ENCODE measurements around the gene TXNRD2. TPM values are rescaled to one million over a fixed set of nuclear protein-coding genes. Genes with fewer than 3 reads are reported as not detected.

Gene TXNRD2
- total RNA-seq, 2 experiments from 2014 or later = 24.7 to 28.9 TPM

GRCh38 chr22:19986410-19987341 lies 45.1 kb upstream of the TXNRD2 start:
- CTCF ChIA-PET (ENCODE audit: unreplicated experiment) = no interaction called here
- BruUV-seq (replicated peaks) = no TSS peak

GRCh38 chr22:19986011-19986409 lies 44.4 kb upstream of the TXNRD2 start:
- H3K4me2 ChIP-seq (ENCODE audit: low read length) = no peak overlapping the region
- H3K9me2 ChIP-seq (ENCODE audit: insufficient read depth, low read length) = no peaks in the 10 kb centered on the region
- no peak for DNase-seq (ENCODE audit: low spot score)
- no peak overlapping the region for H3K4me3 ChIP-seq (ENCODE audit: low read depth, low read length, poor library complexity, severe bottlenecking)
- H3K36me3 ChIP-seq (ENCODE audit: insufficient read depth, low read length) = no peaks in the 10 kb centered on the region
- TF ChIP-seq EZH2phosphoT487 (IDR thresholded peaks at IDR 0.05; ENCODE audit: borderline replicate concordance, low read depth, low read length) = no peak
- TF ChIP-seq CTCF (conservative IDR thresholded peaks at IDR 0.05; ENCODE audit: low read length) = no peak
- H3K79me2 ChIP-seq (ENCODE audit: insufficient read depth, low read depth, low read length) = no peaks in the 10 kb centered on the region
- no peak overlapping the region for H3K27ac ChIP-seq (ENCODE audit: low read depth, low read length, poor library complexity, severe bottlenecking)
- ChIA-PET POLR2A (no interaction called here), CTCF (ENCODE audit: unreplicated experiment) (no interaction called here)
- H3K9me3 ChIP-seq (ENCODE audit: low read length) = no peaks in the 10 kb centered on the region
- no TSS peak for BruUV-seq (replicated peaks)
- intact Hi-C loops (cut with micrococcal nuclease; ENCODE audit: unreplicated experiment) = no loop called here
- H3K4me1 ChIP-seq (ENCODE audit: insufficient read depth, low read length, poor library complexity, severe bottlenecking) = peaks cover 8% of the 10 kb centered on the region
- no peaks in the 10 kb centered on the region for H4K20me1 ChIP-seq (ENCODE audit: insufficient read depth, low read length)
- H2AFZ ChIP-seq (ENCODE audit: low read length) = no peak overlapping the region

More at GRCh38 chr22:19986410-19987341, 45.1 kb upstream of the TXNRD2 start:
- intact Hi-C loops (cut with micrococcal nuclease; ENCODE audit: unreplicated experiment) = no loop called here
- peak overlapping the region; percentile 62; the same call in 1 of the 2 replicates for H2AFZ ChIP-seq (ENCODE audit: low read length)
- TF ChIP-seq EZH2phosphoT487 (IDR thresholded peaks at IDR 0.05; ENCODE audit: borderline replicate concordance, low read depth, low read length) (no peak), CTCF (conservative IDR thresholded peaks at IDR 0.05; ENCODE audit: low read length) (no peak)
- H3K9me2 ChIP-seq (ENCODE audit: insufficient read depth, low read length) = no peaks in the 10 kb centered on the region
- H3K9me3 ChIP-seq (ENCODE audit: low read length) = no peaks in the 10 kb centered on the region
- H3K27ac ChIP-seq (ENCODE audit: low read depth, low read length, poor library complexity, severe bottlenecking) = no peak overlapping the region
- DNase-seq (ENCODE audit: low spot score) = peak; percentile 79
- H3K4me1 ChIP-seq (ENCODE audit: insufficient read depth, low read length, poor library complexity, severe bottlenecking) = peaks cover 8% of the 10 kb centered on the region
- POLR2A ChIA-PET = no interaction called here
- H3K79me2 ChIP-seq (ENCODE audit: insufficient read depth, low read depth, low read length) = no peaks in the 10 kb centered on the region
- peak overlapping the region; percentile 88 for H3K4me2 ChIP-seq (ENCODE audit: low read length)
- peak overlapping the region; percentile 67 for H3K4me3 ChIP-seq (ENCODE audit: low read depth, low read length, poor library complexity, severe bottlenecking)
- no peaks in the 10 kb centered on the region for H4K20me1 ChIP-seq (ENCODE audit: insufficient read depth, low read length)
- no peaks in the 10 kb centered on the region for H3K36me3 ChIP-seq (ENCODE audit: insufficient read depth, low read length)

Measured in OCI-LY7 (cell line).